ENCODE measurements around the gene KDM3B.

GRCh38 chr5:138461343-138462125, 109.0 kb downstream of the KDM3B start:
- no peak for TF ChIP-seq CTCF (IDR thresholded peaks at IDR 0.05)
- TF ChIP-seq POLR2A (IDR thresholded peaks at IDR 0.05), result no peak
- no peak for TF ChIP-seq EP300 (IDR thresholded peaks at IDR 0.05; ENCODE audit: low read depth)
- no peak for TF ChIP-seq POLR2AphosphoS5 (IDR thresholded peaks at IDR 0.05)

Measured in transverse colon (tissue), 4 donors.